ENCODE results near the gene NME8.

The NME8 gene

DNA sequence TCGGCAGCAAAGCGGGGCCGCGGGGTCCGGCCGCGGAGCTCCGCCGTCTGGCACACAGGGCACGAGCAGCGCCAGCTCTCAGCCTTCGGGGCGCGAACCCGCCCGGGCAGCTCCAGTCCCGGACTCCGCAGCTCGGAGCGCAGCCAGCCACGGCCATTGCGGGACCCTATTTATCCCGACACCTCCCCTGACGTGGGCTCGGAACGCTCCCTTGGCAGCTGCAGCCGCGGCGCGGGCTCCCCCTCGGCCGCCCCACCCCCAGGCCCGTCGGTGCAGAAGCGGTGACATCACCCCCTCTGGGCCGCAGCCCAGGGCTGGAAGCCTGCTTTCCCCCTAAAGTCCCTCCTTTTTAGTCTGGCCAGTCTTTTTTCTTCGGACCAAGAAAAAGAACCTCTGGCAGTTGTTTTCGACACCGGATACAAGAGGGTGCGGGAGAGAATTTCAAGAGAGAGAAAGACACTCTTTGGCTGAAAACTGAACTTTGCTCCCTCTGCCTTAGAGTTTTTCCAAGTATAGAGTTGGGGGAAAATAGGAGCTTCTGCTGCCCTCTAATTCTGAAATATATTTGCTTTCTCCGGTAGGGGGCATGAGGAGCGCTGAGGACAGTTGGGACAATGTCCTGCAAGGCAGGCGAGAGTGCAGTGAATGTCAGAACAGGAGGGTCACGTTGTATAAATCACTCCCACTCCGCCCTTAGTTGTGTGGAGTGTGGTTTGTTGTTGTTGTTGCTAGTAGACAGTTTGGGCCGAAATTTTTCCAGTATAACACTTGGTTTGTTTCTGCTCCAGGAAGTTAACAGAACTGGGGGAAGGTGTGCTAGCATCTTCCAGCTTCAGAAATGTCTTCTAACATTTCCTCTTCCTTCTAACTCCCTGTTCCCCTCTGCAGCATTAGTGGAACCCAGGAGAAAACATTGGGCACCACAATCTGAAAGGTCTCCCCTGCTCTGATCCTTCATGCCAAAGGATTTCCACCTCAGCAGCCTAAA lies 68.6 kb downstream of the NME8 start, which contains the start of gene SFRP4:
Gene SFRP4 (minus strand): TSS at position 145 of the 988 bp plus-strand sequence. CDS start 280 bp downstream, outside the sequence.
- peak; percentile 73 for DNase-seq (ENCODE audit: low spot score)
- TF ChIP-seq, protein P1, sequence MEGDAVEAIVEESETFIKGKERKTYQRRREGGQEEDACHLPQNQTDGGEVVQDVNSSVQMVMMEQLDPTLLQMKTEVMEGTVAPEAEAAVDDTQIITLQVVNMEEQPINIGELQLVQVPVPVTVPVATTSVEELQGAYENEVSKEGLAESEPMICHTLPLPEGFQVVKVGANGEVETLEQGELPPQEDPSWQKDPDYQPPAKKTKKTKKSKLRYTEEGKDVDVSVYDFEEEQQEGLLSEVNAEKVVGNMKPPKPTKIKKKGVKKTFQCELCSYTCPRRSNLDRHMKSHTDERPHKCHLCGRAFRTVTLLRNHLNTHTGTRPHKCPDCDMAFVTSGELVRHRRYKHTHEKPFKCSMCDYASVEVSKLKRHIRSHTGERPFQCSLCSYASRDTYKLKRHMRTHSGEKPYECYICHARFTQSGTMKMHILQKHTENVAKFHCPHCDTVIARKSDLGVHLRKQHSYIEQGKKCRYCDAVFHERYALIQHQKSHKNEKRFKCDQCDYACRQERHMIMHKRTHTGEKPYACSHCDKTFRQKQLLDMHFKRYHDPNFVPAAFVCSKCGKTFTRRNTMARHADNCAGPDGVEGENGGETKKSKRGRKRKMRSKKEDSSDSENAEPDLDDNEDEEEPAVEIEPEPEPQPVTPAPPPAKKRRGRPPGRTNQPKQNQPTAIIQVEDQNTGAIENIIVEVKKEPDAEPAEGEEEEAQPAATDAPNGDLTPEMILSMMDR (IDR thresholded peaks at IDR 0.05; ENCODE audit: extremely low read depth, missing control alignments) = peak; percentile 64

- DNase-seq (ENCODE audit: low spot score) = no peak
- TF ChIP-seq, protein P1 (IDR thresholded peaks at IDR 0.05; ENCODE audit: extremely low read depth, missing control alignments) = no peak
Observed at GRCh38 chr7:37918526-37918925, 70.1 kb downstream of the NME8 start.

- peak; percentile 46 for DNase-seq (ENCODE audit: low spot score)
- TF ChIP-seq, protein P1 (IDR thresholded peaks at IDR 0.05; ENCODE audit: extremely low read depth, missing control alignments) = no peak
Observed at GRCh38 chr7:37920305-37920848, 72.0 kb downstream of the NME8 start, which contains the start of gene EPDR1. TSS of gene EPDR1 (plus strand) at chr7:37920640. CDS start at chr7:37920940, 300 bp downstream.

DNA sequence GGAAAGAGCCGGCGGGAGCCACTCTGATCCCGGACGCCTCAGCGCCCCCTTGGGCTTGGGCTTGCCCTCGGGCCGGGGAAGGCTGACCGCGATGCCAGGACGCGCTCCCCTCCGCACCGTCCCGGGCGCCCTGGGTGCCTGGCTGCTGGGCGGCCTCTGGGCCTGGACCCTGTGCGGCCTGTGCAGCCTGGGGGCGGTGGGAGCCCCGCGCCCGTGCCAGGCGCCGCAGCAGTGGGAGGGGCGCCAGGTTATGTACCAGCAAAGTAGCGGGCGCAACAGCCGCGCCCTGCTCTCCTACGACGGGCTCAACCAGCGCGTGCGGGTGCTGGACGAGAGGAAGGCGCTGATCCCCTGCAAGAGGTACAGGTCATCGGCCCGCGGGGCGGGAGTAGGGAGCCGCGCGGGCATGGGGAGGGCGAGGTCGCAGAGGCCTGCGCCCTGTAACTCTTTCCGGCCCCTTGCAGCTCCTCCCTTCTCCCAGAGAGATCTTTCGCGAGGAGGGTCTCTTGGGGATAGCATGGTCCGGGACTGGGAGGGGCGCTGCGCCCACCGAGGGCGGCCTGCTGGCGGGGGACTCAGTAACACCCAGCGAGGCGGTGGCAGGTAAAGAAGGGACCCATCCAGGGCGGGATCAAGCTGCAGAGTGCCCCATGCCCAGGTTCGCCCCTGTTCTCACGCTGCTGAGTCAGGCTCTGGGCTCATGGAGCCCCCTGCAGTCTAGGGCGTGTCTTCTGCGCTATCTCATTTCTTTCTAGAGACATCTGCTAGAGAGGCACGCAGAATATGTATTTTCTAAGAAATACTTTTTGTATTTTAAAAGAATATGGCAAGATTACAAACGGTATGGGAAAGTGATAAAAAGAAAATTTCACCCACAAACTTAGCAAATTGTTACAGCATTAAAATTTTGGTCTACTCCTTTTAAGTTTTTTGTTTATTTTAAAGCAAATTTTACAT lies 72.7 kb downstream of the NME8 start:
- TF ChIP-seq, protein P1 (IDR thresholded peaks at IDR 0.05; ENCODE audit: extremely low read depth, missing control alignments) = peak; percentile 19
- DNase-seq (ENCODE audit: low spot score) = peak; percentile 55

DNA sequence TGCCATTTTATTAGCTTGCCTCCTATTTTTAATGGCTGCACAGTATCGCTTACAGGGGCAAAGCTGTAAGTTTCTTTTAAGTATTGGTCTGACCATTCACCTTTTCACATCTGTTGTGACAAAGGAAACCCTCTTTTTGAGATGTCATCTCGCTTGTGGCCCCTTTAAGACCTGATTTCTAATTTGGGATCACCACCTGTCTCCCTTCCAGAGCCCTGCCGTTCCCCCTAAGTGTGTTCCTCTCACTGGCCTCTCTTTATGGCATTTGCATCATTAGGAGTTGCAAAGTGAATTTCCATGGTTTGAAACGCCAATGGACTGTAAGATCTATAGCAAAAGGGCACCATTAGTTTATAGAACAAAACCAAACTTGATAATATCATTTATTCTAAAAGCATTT lies 73.5 kb downstream of the NME8 start:
- no peak for DNase-seq (ENCODE audit: low spot score)
- TF ChIP-seq, protein P1 (IDR thresholded peaks at IDR 0.05; ENCODE audit: extremely low read depth, missing control alignments) = no peak

GRCh38 chr7:37923996-37924395 lies 75.6 kb downstream of the NME8 start:
- TF ChIP-seq, protein P1 (IDR thresholded peaks at IDR 0.05; ENCODE audit: extremely low read depth, missing control alignments) = no peak
- no peak for DNase-seq (ENCODE audit: low spot score)

Data from GM20000 (cell line).